Fibroblast of mammary gland (primary cell): Measurements from ENCODE around the gene TNS4.

ENCODE experiments used
- DNase-seq: peaks from one replicate; pipeline ENCODE4 v3.0.0-alpha.2; 2010; ENCODE audit warnings: low read depth
- H3K4me3 ChIP-seq: 2 replicates; pipeline ENCODE4 v1.5.1; 2011; ENCODE audit warnings: low read depth, mild to moderate bottlenecking, low read length, moderate library complexity; ENCODE audit not compliant: control insufficient read depth
- CTCF ChIP-seq: conservative IDR thresholded peaks from 2 replicates; pipeline ENCODE4 v1.5.1; 2011; ENCODE audit warnings: low read depth, low read length, inconsistent platforms; ENCODE audit not compliant: control insufficient read depth, insufficient read depth

Gene TNS4

GRCh38 chr17:40528692-40529417 is 27.4 kb upstream of the TNS4 start:
- no peak for DNase-seq
- no peak for TF ChIP-seq CTCF

GRCh38 chr17:40526668-40527067 is 25.2 kb upstream of the TNS4 start:
- no peak for TF ChIP-seq CTCF

More at GRCh38 chr17:40528692-40529417, 27.4 kb upstream of the TNS4 start:
- H3K4me3 ChIP-seq: no peak overlapping the region

GRCh38 chr17:40525294-40525693 is 23.9 kb upstream of the TNS4 start:
- no peak for DNase-seq
- no peak for TF ChIP-seq CTCF
- no peak overlapping the region for H3K4me3 ChIP-seq

More at GRCh38 chr17:40526668-40527067, 25.2 kb upstream of the TNS4 start:
- peak; percentile 77 for DNase-seq
- H3K4me3 ChIP-seq: no peak overlapping the region

- H3K4me3 ChIP-seq: no peak overlapping the region
- no peak for TF ChIP-seq CTCF
- DNase-seq: no peak
Measured at GRCh38 chr17:40524243-40524965, 23.0 kb upstream of the TNS4 start.

- TF ChIP-seq CTCF: no peak
- no peak overlapping the region for H3K4me3 ChIP-seq
- DNase-seq: no peak
Measured at GRCh38 chr17:40522961-40523310, 21.5 kb upstream of the TNS4 start.

GRCh38 chr17:40522250-40522960 is 21.0 kb upstream of the TNS4 start:
- H3K4me3 ChIP-seq: no peak overlapping the region
- peak; percentile 77 for DNase-seq
- no peak for TF ChIP-seq CTCF
